IMR-90 (cell line): Measurements from ENCODE around the gene FAF1. TPM values are rescaled to one million over a fixed set of nuclear protein-coding genes. Genes with fewer than 3 reads are reported as not detected.
A peak's percentile ranks its signal among the peaks of the same experiment; 100 is the strongest.

Source experiments
- ATAC-seq: fragments of 200-7000 bp; cut with Tn5 transposase; 2 replicates; pipeline ENCODE4 v1.9.1; 2020; ENCODE audit warnings: low read depth, mild to moderate bottlenecking, moderate library complexity
- BruUV-seq: library from RNA; stranded (reverse); fragments of 400-500 nt; replicated peaks from 2 replicates; lab custom pipeline; 2021; lab: Mats Ljungman, UMichigan
- CTCF ChIA-PET: fragments of 300-600 bp; formaldehyde crosslinking; extraction: SDS; loops from one replicate; lab custom pipeline; 2021; ENCODE audit warnings: antibody characterized with exemption; lab: Yijun Ruan, JAX
- POLR2A ChIA-PET: fragments of 300-600 bp; sonication (Branson Sonifier 250); formaldehyde crosslinking; loops from one replicate; lab custom pipeline; 2022; ENCODE audit warnings: antibody characterized with exemption; ENCODE audit not compliant: unreplicated experiment; lab: Charles Lee
- DNase-seq: peaks from one replicate; pipeline ENCODE4 v3.0.0; 2013
- H2AFZ ChIP-seq: replicated peaks from 2 replicates; pipeline ENCODE3; 2013; ENCODE audit warnings: low read length, mild to moderate bottlenecking; ENCODE audit not compliant: poor library complexity
- H2AK5ac ChIP-seq: 2 replicates; pipeline ENCODE4 v1.6.1; 2013; ENCODE audit warnings: low read depth, low read length, inconsistent platforms
- H2AK9ac ChIP-seq: replicated peaks from 2 replicates; pipeline ENCODE3; 2013; ENCODE audit warnings: mild to moderate bottlenecking, low read depth, low read length, moderate library complexity; ENCODE audit not compliant: poor library complexity
- H2BK120ac ChIP-seq: 2 replicates; pipeline ENCODE4 v1.6.1; 2013; ENCODE audit warnings: low read depth, low read length, inconsistent platforms
- H2BK15ac ChIP-seq: 3 replicates; pipeline ENCODE4 v1.6.1; 2013; ENCODE audit warnings: low read depth, low read length, inconsistent platforms
- H2BK20ac ChIP-seq: 2 replicates; pipeline ENCODE4 v1.6.1; 2013; ENCODE audit warnings: low read depth, mild to moderate bottlenecking, inconsistent platforms, low read length, moderate library complexity
- H2BK5ac ChIP-seq: 2 replicates; pipeline ENCODE4 v1.6.1; 2013; ENCODE audit warnings: mild to moderate bottlenecking, low read depth, low read length, inconsistent platforms; ENCODE audit not compliant: poor library complexity, severe bottlenecking
- H3K14ac ChIP-seq: replicated peaks from 2 replicates; pipeline ENCODE4 v1.6.1; 2013; ENCODE audit warnings: low read depth, low read length, inconsistent platforms
- H3K18ac ChIP-seq: 2 replicates; pipeline ENCODE4 v1.6.1; 2013; ENCODE audit warnings: low read depth, low read length, control low read depth
- H3K23ac ChIP-seq: 2 replicates; pipeline ENCODE4 v1.6.1; 2013; ENCODE audit warnings: low read depth, low read length, inconsistent platforms
- H3K27ac ChIP-seq: 2 replicates; pipeline ENCODE4 v1.5.1; 2013; ENCODE audit warnings: mild to moderate bottlenecking, control low read depth, low read length; ENCODE audit not compliant: insufficient read depth
- H3K27me3 ChIP-seq: 2 replicates; pipeline ENCODE4 v1.6.1; 2013; ENCODE audit warnings: low read length; ENCODE audit not compliant: control insufficient read depth, insufficient read depth
- H3K36me3 ChIP-seq: 2 replicates; pipeline ENCODE4 v1.6.1; 2013; ENCODE audit warnings: low read length, mixed read lengths; ENCODE audit not compliant: control insufficient read depth, insufficient read depth
- H3K4ac ChIP-seq: 2 replicates; pipeline ENCODE4 v1.6.1; 2013; ENCODE audit warnings: low read depth, low read length, inconsistent platforms
- H3K4me1 ChIP-seq: 2 replicates; pipeline ENCODE4 v1.6.1; 2013; ENCODE audit warnings: low read length, mixed read lengths; ENCODE audit not compliant: control insufficient read depth, insufficient read depth
- H3K4me2 ChIP-seq: 2 replicates; pipeline ENCODE4 v1.6.1; 2013; ENCODE audit warnings: low read depth, mild to moderate bottlenecking, control low read depth, low read length, moderate library complexity
- H3K4me3 ChIP-seq: 2 replicates; pipeline ENCODE4 v1.5.1; 2013; ENCODE audit warnings: low read depth, mild to moderate bottlenecking, control low read depth, low read length, moderate library complexity; ENCODE audit not compliant: insufficient read depth
- H3K56ac ChIP-seq: 2 replicates; pipeline ENCODE4 v1.6.1; 2013; ENCODE audit warnings: low read length, inconsistent platforms; ENCODE audit not compliant: insufficient read depth; ENCODE audit errors: extremely low read depth
- H3K79me1 ChIP-seq, 2 experiments: 2 replicates each; pipeline ENCODE4 v1.6.1; 2013; ENCODE audit warnings: low read length in 2 of 2, inconsistent platforms in 1 of 2, low read depth in 1 of 2
- H3K9ac ChIP-seq: 2 replicates; pipeline ENCODE4 v1.6.1; 2013; ENCODE audit warnings: low read depth, low read length, control low read depth
- H3K9me1 ChIP-seq: 2 replicates; pipeline ENCODE4 v1.6.1; 2013; ENCODE audit warnings: low read length, inconsistent platforms; ENCODE audit not compliant: insufficient read depth
- H3K9me3 ChIP-seq: 2 replicates; pipeline ENCODE4 v1.6.1; 2013; ENCODE audit warnings: low read length; ENCODE audit not compliant: control insufficient read depth, insufficient read depth
- H4K20me1 ChIP-seq: 2 replicates; pipeline ENCODE4 v1.6.1; 2013; ENCODE audit warnings: low read length, inconsistent platforms; ENCODE audit not compliant: insufficient read depth
- H4K5ac ChIP-seq: 2 replicates; pipeline ENCODE4 v1.6.1; 2013; ENCODE audit warnings: mild to moderate bottlenecking, low read depth, low read length, control low read depth
- H4K8ac ChIP-seq, 2 experiments: 2 replicates each; pipeline ENCODE4 v1.6.1; 2013; ENCODE audit warnings: low read depth in 2 of 2, low read length in 2 of 2, control low read depth in 1 of 2, inconsistent platforms in 1 of 2
- H4K91ac ChIP-seq: 2 replicates; pipeline ENCODE4 v1.6.1; 2013; ENCODE audit warnings: low read depth, low read length, inconsistent platforms; ENCODE audit not compliant: insufficient read depth
- CEBPB ChIP-seq: IDR thresholded peaks from 2 replicates; pipeline ENCODE4 v1.6.1; 2012; ENCODE audit warnings: low read depth, low read length, improper control_type of control experiment
- CHD1 ChIP-seq: IDR thresholded peaks from 2 replicates; pipeline ENCODE4 v1.6.1; 2012; ENCODE audit warnings: low read depth, low read length, improper control_type of control experiment
- FOS ChIP-seq: fragments of 150-350 bp; IDR thresholded peaks from 2 replicates; pipeline ENCODE4 v1.6.1; 2016; ENCODE audit warnings: low read depth, low read length
- NFE2L2 ChIP-seq: fragments of 150-350 bp; IDR thresholded peaks from 2 replicates; pipeline ENCODE4 v1.6.1; 2016; ENCODE audit warnings: low read depth, mild to moderate bottlenecking, low read length
- POLR2A ChIP-seq: IDR thresholded peaks from 2 replicates; pipeline ENCODE4 v1.6.1; 2012; ENCODE audit warnings: mild to moderate bottlenecking, low read depth, low read length
- RAD21 ChIP-seq: IDR thresholded peaks from 2 replicates; pipeline ENCODE4 v1.6.1; 2012; ENCODE audit warnings: low read length, improper control_type of control experiment
- RCOR1 ChIP-seq: IDR thresholded peaks from 2 replicates; pipeline ENCODE4 v1.6.1; 2012; ENCODE audit warnings: mild to moderate bottlenecking, low read length, improper control_type of control experiment; ENCODE audit not compliant: insufficient replicate concordance
- SMC3 ChIP-seq: fragments of 150-350 bp; IDR thresholded peaks from 2 replicates; pipeline ENCODE4 v1.6.1; 2016; ENCODE audit warnings: low read depth, mild to moderate bottlenecking, antibody characterized with exemption, low read length, moderate library complexity
- WGBS, 2 experiments: methylation state at CpG; one replicate each; pipeline versions ENCODE4 v1.1.5 to v1.1.7; 2013; ENCODE audit warnings: missing lambda C conversion rate in 2 of 2; ENCODE audit not compliant: insufficient read length in 1 of 2; ENCODE audit errors: extremely low coverage in 2 of 2; 5-methylcytosine and 5-hydroxymethylcytosine counted together
- dilution Hi-C: fragments of 300-500 bp; cut with HindIII; formaldehyde crosslinking; loops from one replicate; pipeline ENCODE4 v1.14.3; 2018; ENCODE audit warnings: low sequenced_read_pairs; ENCODE audit not compliant: unreplicated experiment
- in situ Hi-C: fragments of 300-500 bp; cut with MboI; formaldehyde crosslinking; loops from 3 replicates; pipeline ENCODE4 v1.14.3; 2019; ENCODE audit warnings: low sequenced_read_pairs, inconsistent platforms, mixed read lengths
- intact Hi-C: fragments of 100-400 bp; cut with micrococcal nuclease; formaldehyde crosslinking; loops from 2 replicates; pipeline ENCODE4 v1.10.0; 2022
- polyA plus RNA-seq, 3 experiments: library from polyadenylated mRNA; depleted of rRNA; stranded (reverse); fragments of >200 nt; gene quantifications; 2 replicates each; pipeline ENCODE4 v1.2.3, GENCODE V29; 2012; ENCODE audit warnings: low replicate concordance in 1 of 3
- total RNA-seq: library from RNA; depleted of rRNA; stranded (reverse); fragments of >200 nt; gene quantifications from 2 replicates; pipeline ENCODE4 v1.2.3, GENCODE V29; 2012
- TF ChIP-seq, protein P1 (sequence below): fragments of 150-350 bp; IDR thresholded peaks from 2 replicates; pipeline ENCODE4 v1.6.1; 2016; ENCODE audit warnings: low read depth, mild to moderate bottlenecking, low read length, moderate library complexity, borderline replicate concordance
- TF ChIP-seq, protein P2 (sequence below): conservative IDR thresholded peaks from 2 replicates; pipeline ENCODE4 v1.5.1; 2012; ENCODE audit warnings: mild to moderate bottlenecking, low read depth, low read length, improper control_type of control experiment

The FAF1 gene
- total and polyA plus RNA-seq, 2 of the 4 experiments (the other 2 are of a cell fraction): 18.8 to 72.9 TPM

DNA sequence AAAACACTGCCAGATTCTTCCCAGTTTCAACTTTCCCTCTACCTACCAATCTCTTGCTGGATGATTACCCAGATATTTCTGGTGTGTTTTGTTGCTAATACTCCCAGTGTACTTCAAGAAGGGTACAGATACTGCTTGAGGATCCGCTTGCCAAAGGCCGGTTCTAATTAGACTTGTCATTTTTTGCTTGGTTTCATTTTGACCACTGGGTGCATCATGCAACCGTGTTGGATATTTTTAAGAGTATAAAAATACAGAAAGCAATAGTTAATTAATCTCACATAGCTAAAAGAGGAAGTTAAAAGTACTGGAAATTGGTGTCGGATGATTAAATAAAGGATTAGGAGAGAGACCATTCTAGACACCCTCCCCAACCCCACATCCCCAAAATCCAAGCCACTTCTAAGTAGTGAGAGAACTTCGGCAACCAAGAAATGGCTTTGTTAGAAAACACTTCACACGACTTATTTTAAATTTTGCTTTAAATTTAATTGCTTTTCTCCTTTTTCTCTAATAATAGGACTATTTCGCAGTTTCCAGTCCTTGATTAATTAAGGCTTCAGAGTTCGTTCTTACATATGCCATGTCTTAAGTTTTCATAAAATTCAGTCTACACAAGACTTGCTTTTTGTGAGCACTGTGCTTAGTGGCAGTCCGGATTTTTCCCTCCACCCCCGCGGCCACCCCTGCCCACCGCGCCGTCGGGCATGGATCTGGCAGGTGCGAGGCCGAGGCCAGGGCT is 7.5 kb upstream of the FAF1 start:
- peak overlapping the region; percentile 75; the same call in 1 of the 2 replicates for H3K18ac ChIP-seq
- DNase-seq: no peak
- peak overlapping the region; percentile 68; the same call in 1 of the 2 replicates for H3K9ac ChIP-seq
- no peak overlapping the region for H2AK5ac ChIP-seq
- H2BK20ac ChIP-seq: no peak overlapping the region
- POLR2A ChIA-PET: interaction anchor here (0.5 kb wide), 1 partner anchor 202 kb away, joined by 10 read pairs; no protein-coding TSS in a partner anchor
- H2AFZ ChIP-seq: peak overlapping the region; percentile 92
- in situ Hi-C loops: no loop called here
- H3K4me2 ChIP-seq: peak overlapping the region; percentile 100
- H3K23ac ChIP-seq: peak overlapping the region; percentile 69
- WGBS, 2 experiments: no CpG with 5 or more reads among the region's 17 CpGs
- no peaks in the 10 kb centered on the region for H3K9me3 ChIP-seq
- H3K27me3 ChIP-seq: no peaks in the 10 kb centered on the region
- H3K27ac ChIP-seq: peak overlapping the region; percentile 95
- CTCF ChIA-PET: interaction anchor here (0.6 kb wide), 1 partner anchor 157 kb away, joined by 3 read pairs; no protein-coding TSS in a partner anchor
- no peak for ATAC-seq
- no peaks in the 10 kb centered on the region; the same call in none of the 2 replicates for H4K20me1 ChIP-seq
- peak overlapping the region; percentile 48 to 77; a peak in 3 of 4 replicates for H4K8ac ChIP-seq
- intact Hi-C loops: loop anchor here (1.0 to 2.0 kb wide), 3 partner anchors 9 to 222 kb away; no protein-coding TSS in a partner anchor
- no peak overlapping the region for H2BK15ac ChIP-seq
- no peaks in the 10 kb centered on the region for H3K9me1 ChIP-seq
- no peak overlapping the region for H2BK120ac ChIP-seq
- no peaks in the 10 kb centered on the region for H3K79me1 ChIP-seq
- H2AK9ac ChIP-seq: no peak overlapping the region
- dilution Hi-C loops: no loop called here
- H3K4me1 ChIP-seq: no peaks in the 10 kb centered on the region
- BruUV-seq: no TSS peak
- H4K91ac ChIP-seq: no peak overlapping the region
- H3K4ac ChIP-seq: no peak overlapping the region
- TF ChIP-seq NFE2L2: no peak
- TF ChIP-seq, protein P1, sequence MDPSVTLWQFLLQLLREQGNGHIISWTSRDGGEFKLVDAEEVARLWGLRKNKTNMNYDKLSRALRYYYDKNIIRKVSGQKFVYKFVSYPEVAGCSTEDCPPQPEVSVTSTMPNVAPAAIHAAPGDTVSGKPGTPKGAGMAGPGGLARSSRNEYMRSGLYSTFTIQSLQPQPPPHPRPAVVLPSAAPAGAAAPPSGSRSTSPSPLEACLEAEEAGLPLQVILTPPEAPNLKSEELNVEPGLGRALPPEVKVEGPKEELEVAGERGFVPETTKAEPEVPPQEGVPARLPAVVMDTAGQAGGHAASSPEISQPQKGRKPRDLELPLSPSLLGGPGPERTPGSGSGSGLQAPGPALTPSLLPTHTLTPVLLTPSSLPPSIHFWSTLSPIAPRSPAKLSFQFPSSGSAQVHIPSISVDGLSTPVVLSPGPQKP: no peak
- TF ChIP-seq RAD21: no peak
- no peak for TF ChIP-seq CHD1
- TF ChIP-seq CEBPB: no peak
- TF ChIP-seq FOS: no peak
- TF ChIP-seq SMC3: no peak
- no peak for TF ChIP-seq RCOR1
- TF ChIP-seq, protein P2, sequence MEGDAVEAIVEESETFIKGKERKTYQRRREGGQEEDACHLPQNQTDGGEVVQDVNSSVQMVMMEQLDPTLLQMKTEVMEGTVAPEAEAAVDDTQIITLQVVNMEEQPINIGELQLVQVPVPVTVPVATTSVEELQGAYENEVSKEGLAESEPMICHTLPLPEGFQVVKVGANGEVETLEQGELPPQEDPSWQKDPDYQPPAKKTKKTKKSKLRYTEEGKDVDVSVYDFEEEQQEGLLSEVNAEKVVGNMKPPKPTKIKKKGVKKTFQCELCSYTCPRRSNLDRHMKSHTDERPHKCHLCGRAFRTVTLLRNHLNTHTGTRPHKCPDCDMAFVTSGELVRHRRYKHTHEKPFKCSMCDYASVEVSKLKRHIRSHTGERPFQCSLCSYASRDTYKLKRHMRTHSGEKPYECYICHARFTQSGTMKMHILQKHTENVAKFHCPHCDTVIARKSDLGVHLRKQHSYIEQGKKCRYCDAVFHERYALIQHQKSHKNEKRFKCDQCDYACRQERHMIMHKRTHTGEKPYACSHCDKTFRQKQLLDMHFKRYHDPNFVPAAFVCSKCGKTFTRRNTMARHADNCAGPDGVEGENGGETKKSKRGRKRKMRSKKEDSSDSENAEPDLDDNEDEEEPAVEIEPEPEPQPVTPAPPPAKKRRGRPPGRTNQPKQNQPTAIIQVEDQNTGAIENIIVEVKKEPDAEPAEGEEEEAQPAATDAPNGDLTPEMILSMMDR: no peak
- no peak for TF ChIP-seq POLR2A
- H3K36me3 ChIP-seq: no peaks in the 10 kb centered on the region
- H3K14ac ChIP-seq: 0 out of 2 replicates have a peak overlapping the region, but pooled peaks have one; percentile 16
- H4K5ac ChIP-seq: peak overlapping the region; percentile 76; the same call in 1 of the 2 replicates
- peak overlapping the region; percentile 46 for H2BK5ac ChIP-seq
- H3K4me3 ChIP-seq: peak overlapping the region; percentile 88
- H3K56ac ChIP-seq: peak overlapping the region; percentile 22; the same call in 1 of the 2 replicates
